ENCODE data around the gene TEX12. TPM values are rescaled to one million over a fixed set of nuclear protein-coding genes. Genes with fewer than 3 reads are reported as not detected.

TEX12 gene
- total RNA-seq, 1 donor from 2014 or later: not detected

DNA sequence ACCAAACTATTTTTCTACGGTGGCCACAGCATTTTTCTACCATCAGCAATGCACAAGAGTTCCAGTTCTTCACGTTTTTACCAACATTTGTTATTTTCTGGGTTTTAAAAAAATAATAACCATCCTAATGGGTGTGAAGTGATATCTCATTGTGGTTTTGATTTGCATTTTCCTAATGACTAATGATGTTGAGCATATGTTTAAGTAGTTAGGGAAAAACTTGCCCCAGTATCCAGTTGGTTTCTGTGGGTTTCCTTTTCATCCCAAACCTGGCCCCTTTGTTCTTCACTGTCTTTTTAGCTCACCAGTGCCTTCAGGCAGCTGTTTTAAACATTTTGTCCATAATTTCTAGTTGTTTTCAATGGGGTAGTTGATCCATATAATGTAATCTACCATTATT lies 44.4 kb downstream of the TEX12 start:
- DNase-seq (ENCODE audit: low read depth): no peak

DNA sequence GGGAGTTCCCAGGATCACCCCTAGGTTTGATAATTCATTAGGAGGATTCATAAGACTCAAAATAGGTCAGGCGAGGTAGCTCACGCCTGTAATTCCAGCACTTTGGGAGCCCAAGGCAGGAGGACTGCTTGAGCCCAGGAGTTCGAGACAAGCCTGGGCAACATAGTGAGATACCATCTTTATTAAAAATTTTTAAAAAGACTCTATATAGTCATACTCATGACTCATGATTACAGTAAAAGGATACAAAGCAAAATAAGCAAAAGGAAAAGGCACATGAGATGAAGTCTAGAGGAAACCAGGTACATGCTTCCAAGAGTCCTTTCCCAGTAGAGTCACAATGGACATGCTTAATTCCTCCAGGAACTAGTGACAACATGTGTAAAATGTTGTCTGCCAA lies 45.1 kb downstream of the TEX12 start:
- DNase-seq (ENCODE audit: low read depth): no peak

DNA sequence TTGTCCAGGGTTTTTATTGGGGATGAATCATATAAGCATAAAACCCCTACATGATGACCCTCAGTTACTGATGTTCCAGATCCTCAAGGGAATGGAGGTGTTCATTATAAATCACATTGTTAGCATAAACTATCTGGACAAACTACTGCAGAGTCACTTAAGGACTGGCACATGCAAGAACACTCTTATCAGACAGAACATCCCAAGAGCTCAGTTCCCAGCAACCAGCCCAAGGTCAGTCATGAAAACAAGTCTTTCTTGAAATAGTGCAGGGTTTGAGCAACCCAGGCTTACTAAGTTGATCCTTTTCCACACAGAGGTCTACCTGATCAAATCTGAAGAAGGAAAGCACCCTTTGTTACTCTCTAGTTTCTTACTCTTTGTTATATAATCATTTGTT lies 45.5 kb downstream of the TEX12 start:
- no peak for DNase-seq (ENCODE audit: low read depth)

DNA sequence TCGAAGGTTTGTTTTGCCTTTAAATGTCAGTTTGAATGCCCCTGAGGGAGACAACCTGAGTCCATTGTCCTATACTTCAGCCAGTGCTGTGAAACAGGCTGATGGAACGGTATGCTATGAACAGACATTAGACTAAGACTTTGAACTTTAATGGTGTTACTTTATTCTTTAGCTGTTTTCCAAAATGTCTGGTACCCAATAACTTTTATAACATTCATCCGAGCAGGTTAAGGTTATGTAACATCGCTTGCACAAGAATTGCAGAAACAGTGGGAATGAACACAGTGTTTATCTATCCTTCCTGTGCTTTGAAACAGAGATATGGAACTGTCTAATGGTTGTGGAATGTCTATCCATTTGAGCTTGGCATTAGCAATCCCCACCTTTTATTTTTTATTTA lies 46.6 kb downstream of the TEX12 start:
- DNase-seq (ENCODE audit: low read depth): no peak

GRCh38 chr11:112215621-112216020 lies 48.4 kb downstream of the TEX12 start:
- no peak for DNase-seq (ENCODE audit: low read depth)

DNA sequence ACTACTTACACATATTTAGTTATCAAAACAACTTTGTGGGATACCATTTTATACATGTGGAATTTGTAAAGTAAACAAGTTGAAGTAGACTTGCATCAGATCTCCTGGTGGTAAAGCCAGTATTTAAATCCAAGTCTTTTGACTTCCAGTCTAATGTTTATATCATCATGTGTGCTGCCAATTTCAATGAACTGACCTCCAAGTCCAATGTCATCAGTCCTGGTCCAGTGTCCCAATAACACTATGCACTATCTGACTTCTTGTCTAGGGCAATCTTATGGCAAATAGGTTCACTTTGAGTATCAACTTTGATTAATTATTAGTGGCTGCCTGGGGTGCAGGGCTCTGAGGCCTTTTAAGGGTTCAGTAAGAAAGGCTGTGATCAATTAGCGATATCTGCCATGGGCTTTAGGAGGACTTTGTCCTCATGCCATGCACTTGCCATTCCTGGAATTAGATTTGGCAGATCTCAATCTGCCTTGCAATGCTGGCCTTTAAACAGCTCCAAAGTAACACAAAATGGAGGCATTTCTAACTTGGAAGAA lies 49.5 kb downstream of the TEX12 start:
- DNase-seq (ENCODE audit: low read depth): no peak

DNA sequence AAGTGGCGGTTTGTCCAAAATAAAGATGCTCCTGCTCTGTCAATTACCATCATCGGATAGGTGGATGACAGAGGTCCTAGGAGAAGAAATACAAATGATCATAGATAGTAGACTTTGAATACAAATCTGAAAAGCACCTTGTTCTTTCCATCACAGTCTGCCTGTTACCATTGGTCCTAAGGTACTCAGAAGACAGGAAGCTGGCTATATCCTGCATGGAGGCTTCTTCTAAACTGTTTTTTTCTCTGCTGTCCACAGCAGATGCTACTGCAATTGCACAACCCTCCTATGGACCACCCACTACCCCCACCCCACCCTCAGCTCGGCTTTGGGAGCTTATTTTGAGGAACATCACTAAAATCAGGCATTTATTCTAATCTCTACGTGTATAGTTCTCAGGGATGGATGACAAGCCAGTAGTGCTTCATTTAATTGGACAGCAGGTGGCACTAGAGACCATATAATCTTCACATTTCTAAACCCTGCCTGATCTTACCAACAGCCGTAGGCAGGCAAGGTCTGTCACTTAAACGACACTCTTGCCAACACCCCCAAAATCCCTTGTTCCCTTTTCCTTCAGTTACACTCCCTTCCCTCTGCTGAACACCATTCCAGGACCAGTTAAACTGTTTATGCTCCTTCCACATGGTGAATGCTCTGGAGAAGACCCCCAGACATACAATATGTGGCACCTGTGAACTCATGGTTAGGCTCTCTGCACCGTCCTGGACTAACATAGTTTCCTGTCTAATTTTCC lies 52.5 kb downstream of the TEX12 start:
- peak; percentile 74 for DNase-seq (ENCODE audit: low read depth)

DNA sequence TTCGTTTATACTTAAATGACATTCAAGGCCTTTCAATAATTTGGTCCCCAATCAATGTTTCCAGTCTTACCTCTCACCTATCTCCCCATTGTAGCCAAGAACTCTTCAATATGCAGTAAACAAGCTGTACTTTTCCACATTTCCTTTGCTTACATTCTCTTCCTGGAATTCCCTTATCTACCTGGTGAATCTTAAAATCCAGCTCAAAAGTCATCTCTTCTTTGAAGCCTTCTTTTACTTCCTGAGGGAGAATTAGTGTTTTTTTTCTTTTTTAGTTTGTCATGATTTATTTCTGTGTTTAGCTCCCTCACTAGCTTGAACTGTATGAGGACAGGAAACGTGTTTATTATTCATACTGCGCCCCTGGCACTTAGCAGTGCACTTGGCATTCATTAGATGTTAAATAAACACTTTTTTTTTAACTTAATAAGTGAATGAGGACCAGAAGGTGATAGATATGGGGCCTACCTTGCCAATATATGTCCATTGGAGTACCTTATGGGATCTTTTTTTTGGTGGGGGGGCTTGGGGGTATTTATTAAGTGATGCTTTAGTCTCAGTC lies 54.2 kb downstream of the TEX12 start:
- DNase-seq (ENCODE audit: low read depth): peak; percentile 78

Other genes starting within 250 kb of the TEX12 start
- 9.2 and 15.3 TPM in 2 replicates for gene C11orf52, start 248.5 kb upstream of the TEX12 start, total RNA-seq
- gene DIXDC1, start 230.0 kb upstream of the TEX12 start, total RNA-seq: 58.9 and 64.7 TPM in 2 replicates
- gene DLAT, start 142.0 kb upstream of the TEX12 start, total RNA-seq: 41.0 and 47.9 TPM in 2 replicates
- 3.0 and 7.4 TPM in 2 replicates for gene PIH1D2, start 93.4 kb upstream of the TEX12 start, total RNA-seq
- 28.5 and 44.0 TPM in 2 replicates for gene NKAPD1, start 93.1 kb upstream of the TEX12 start, total RNA-seq
- 39.1 and 71.4 TPM in 2 replicates for gene TIMM8B, start 80.6 kb upstream of the TEX12 start, total RNA-seq
- 126 and 185 TPM in 2 replicates for gene SDHD, start 80.5 kb upstream of the TEX12 start, total RNA-seq
- gene IL18, start 3.3 kb upstream of the TEX12 start, total RNA-seq: 1.6 and 34.2 TPM in 2 replicates
- 0.75 TPM in 1 of 2 replicates, not detected in the other for gene BCO2, start 8.1 kb downstream of the TEX12 start, total RNA-seq
- gene PTS, start 59.1 kb downstream of the TEX12 start, total RNA-seq: 43.5 and 56.8 TPM in 2 replicates
- not detected in 2 replicates for gene PLET1, start 93.5 kb downstream of the TEX12 start, total RNA-seq

Data from renal cortical epithelial cell (primary cell).